Measurements from ENCODE around the gene C2CD2. TPM values are rescaled to one million over a fixed set of nuclear protein-coding genes. Genes with fewer than 3 reads are reported as not detected.

C2CD2 gene
- total RNA-seq, 1 experiment from 2014 or later, result 9.8 TPM

DNA sequence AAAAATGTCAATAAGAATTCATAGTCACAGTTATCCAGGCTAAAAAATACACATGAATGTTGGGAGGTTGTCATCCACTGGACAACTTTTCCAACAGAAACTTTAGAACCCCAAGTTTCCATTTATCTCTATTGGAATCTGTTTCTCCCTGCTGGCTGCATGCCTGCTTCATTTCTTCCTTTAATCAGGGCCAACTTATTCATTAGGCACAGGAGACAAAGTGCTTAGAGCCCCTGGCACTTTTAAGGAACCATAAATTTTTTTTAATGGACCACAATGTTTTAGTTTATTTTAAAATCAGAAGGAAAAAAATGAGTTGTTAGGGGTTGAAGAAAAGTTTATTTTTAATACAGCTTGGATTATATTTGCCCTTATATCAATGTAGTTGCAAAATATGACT, 26.7 kb upstream of the C2CD2 start:
- no peak for DNase-seq
- H3K27me3 ChIP-seq (ENCODE audit: control insufficient read depth, insufficient read depth, low read length), result no peaks in the 10 kb centered on the region
- H3K4me3 ChIP-seq (ENCODE audit: insufficient read depth, low read depth, low read length), result no peak overlapping the region

DNA sequence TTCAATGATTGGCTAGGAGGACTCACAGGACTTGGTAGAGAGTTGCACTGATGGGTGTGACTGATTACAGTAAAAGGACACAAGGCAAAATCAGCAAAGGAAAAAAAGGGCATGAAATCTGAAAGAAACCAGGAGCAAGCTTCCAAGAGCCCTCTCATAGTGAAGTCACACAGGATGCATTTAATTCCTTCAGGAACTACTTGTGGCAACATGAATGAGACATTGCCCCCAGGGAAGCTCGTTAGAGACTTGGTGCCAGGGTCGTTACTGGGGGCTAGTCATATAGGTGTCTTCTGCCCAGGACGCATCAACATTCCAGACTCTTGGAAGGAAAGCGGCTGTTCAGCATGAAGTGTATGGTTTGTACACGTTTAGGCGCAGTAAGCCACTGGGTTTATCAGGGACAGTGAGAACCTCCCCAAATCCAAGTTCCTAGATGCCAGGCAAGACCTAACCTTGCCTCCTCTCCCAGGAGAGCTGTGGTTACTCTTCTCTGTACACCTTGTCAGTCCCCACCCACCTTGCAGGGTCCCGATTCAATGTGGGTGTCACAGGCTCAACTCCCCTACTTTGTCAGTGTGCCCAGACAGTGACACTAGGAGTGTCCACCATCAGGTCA, 26.0 kb upstream of the C2CD2 start:
- DNase-seq, result no peak
- no peaks in the 10 kb centered on the region for H3K36me3 ChIP-seq (replicated peaks; ENCODE audit: control insufficient read depth, insufficient read depth, low read length)
- H3K4me3 ChIP-seq (ENCODE audit: insufficient read depth, low read depth, low read length), result no peak overlapping the region
- H3K27me3 ChIP-seq (ENCODE audit: control insufficient read depth, insufficient read depth, low read length), result no peaks in the 10 kb centered on the region

More for the DNA sequence above, 26.7 kb upstream of the C2CD2 start:
- no peaks in the 10 kb centered on the region for H3K36me3 ChIP-seq (replicated peaks; ENCODE audit: control insufficient read depth, insufficient read depth, low read length)

DNA sequence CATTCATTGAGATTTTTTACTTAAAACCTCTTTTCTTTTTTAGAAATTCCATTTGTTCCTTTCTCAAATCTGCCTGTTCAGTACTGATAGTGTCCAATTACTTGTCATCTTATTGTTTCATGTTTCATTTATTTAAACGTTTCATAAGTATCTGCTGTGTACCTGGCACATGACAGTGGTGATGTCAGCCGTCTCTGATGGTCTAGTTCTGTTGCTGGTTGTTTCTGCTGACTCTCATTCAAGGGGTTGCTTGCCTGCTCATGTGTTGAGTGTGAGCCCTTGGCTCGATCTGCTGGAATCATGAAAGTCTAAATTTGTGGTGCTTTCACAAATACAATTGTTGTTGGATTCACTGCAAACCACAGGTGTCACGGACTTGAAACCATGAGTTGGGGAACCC, 25.5 kb upstream of the C2CD2 start:
- H3K4me3 ChIP-seq (ENCODE audit: insufficient read depth, low read depth, low read length), result no peak overlapping the region
- no peaks in the 10 kb centered on the region for H3K36me3 ChIP-seq (replicated peaks; ENCODE audit: control insufficient read depth, insufficient read depth, low read length)
- H3K27me3 ChIP-seq (ENCODE audit: control insufficient read depth, insufficient read depth, low read length), result no peaks in the 10 kb centered on the region
- DNase-seq, result no peak

DNA sequence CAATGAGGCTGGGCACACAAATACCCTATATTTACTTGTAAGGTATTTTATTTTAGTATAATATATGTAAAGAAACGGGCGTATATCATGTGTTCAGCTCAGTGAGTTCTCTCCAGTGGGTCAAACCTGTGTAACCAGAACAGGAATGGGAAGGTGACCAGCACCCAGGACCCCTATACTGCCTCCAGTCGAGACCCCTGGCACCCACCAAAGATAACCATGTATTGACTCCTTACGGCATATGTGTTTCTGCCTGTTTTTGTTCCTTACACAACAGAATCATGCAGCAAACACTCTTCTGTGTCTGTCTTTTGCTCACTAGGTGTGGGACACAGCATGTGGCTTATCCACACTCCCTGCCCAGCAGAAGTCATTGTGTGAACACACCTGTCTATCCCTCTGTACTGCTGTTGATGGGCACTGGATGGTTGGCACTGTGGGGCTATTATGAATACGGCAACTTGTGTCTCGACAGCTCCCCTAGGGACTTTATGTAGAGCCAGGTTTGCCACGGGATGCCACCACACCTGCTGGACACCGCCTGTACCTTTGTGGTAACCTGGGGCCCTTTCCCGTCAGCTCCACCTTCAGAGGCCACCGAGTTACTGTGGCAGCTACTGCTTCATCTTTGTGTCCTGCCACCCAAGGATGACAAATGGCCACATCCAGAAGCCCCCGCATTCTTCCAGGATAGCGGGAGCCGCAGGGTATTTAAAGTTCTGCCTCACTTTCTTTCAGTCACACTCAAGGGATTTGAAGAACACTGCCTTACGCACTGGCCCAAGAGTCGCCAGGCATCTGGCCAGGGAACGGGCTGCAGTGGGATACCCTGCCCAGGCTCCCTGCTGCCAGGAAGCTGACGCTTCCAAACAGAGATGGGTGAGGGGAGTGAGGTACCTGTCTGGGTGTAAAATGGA, 23.5 kb upstream of the C2CD2 start:
- no peak for DNase-seq
- Histone ChIP-seq H3K27me3 (ENCODE audit: control insufficient read depth, insufficient read depth, low read length) (no peaks in the 10 kb centered on the region), H3K4me3 (ENCODE audit: insufficient read depth, low read depth, low read length) (no peak overlapping the region), H3K36me3 (replicated peaks; ENCODE audit: control insufficient read depth, insufficient read depth, low read length) (no peaks in the 10 kb centered on the region)

DNA sequence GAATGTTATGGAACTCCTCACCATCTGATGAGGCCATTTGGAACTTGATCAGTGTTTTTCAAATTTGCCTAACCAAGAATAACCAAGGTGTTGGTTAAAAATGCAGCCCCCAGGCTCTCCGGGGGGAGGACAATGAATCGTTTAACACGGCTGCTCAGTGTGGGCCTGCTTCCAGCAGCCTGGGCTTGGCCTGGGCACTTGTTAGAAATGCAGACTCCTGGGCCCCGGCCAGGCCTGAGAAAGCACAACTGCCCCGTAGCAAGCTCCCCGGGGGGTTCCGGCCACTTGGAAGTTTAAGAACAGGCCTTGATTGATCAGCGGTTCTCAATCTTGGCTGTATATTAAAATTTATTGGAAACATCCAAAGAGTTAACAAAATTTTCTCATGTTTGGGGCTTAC, 22.8 kb upstream of the C2CD2 start:
- DNase-seq, result peak; percentile 17

DNA sequence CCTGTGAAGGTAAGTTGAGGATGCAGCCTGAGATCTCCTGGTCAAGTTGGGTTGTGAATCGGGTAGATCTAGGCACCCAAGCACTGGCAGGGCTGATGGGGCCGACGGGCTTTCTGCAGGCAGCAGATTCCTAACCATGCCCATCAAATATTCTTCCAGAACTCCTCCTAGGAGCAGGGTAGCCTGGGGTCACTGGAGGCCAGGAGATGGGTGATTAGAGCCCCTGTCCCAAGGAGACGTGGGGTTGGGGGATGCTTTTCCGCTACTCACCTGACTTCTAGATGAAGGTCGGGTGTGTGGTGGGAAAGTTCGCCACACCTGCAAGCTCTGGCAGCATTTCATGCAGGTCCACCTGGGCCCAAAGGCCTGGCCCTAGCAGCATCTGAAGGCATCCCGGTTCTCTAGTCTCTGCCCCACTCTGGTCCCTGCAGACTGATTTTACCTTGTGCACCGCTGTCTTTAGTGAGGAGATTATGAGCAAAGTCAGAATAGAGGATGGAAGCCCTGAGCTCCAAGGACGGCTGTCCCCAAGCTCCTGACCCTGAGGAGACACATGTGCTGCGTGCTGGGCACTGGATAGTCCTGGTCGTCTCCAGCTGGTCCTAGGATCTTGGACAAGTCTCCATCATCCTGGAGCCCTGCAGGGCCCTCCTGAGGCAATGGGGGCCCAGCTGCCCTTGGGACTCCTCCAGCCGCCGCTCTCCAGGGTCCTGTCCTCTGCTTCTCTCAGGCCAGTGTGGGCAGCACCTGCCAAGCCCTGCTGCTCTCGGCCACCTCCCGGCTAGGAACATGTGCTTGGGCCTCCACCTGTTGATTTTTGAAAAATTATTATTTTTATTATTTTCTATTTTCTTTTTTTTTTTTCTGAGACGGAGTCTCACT, 21.8 kb upstream of the C2CD2 start:
- Histone ChIP-seq H3K27me3 (ENCODE audit: control insufficient read depth, insufficient read depth, low read length) (no peaks in the 10 kb centered on the region), H3K4me3 (ENCODE audit: insufficient read depth, low read depth, low read length) (no peak overlapping the region), H3K36me3 (replicated peaks; ENCODE audit: control insufficient read depth, insufficient read depth, low read length) (no peaks in the 10 kb centered on the region)
- peak; percentile 77 for DNase-seq

More for the DNA sequence above, 22.8 kb upstream of the C2CD2 start:
- no peaks in the 10 kb centered on the region for H3K36me3 ChIP-seq (replicated peaks; ENCODE audit: control insufficient read depth, insufficient read depth, low read length)
- H3K27me3 ChIP-seq (ENCODE audit: control insufficient read depth, insufficient read depth, low read length), result no peaks in the 10 kb centered on the region
- no peak overlapping the region for H3K4me3 ChIP-seq (ENCODE audit: insufficient read depth, low read depth, low read length)

DNA sequence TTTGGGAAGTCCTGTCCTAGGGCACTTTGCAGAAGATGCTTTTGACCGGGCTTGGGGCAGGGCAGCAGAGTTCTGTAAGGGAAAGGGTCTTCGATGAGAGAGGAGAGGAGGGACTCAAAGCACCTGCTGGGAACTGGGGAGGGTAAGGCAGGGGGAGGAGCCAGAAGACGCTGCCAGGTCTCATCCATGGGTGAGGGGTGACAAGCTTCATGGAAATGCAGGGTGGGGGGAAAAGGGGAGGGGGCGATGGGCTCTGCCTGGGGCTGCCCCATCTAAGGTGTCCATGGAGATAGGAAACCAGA, 20.9 kb upstream of the C2CD2 start:
- H3K36me3 ChIP-seq (replicated peaks; ENCODE audit: control insufficient read depth, insufficient read depth, low read length), result no peaks in the 10 kb centered on the region
- DNase-seq, result peak; percentile 27
- H3K27me3 ChIP-seq (ENCODE audit: control insufficient read depth, insufficient read depth, low read length), result no peaks in the 10 kb centered on the region
- no peak overlapping the region for H3K4me3 ChIP-seq (ENCODE audit: insufficient read depth, low read depth, low read length)

DNA sequence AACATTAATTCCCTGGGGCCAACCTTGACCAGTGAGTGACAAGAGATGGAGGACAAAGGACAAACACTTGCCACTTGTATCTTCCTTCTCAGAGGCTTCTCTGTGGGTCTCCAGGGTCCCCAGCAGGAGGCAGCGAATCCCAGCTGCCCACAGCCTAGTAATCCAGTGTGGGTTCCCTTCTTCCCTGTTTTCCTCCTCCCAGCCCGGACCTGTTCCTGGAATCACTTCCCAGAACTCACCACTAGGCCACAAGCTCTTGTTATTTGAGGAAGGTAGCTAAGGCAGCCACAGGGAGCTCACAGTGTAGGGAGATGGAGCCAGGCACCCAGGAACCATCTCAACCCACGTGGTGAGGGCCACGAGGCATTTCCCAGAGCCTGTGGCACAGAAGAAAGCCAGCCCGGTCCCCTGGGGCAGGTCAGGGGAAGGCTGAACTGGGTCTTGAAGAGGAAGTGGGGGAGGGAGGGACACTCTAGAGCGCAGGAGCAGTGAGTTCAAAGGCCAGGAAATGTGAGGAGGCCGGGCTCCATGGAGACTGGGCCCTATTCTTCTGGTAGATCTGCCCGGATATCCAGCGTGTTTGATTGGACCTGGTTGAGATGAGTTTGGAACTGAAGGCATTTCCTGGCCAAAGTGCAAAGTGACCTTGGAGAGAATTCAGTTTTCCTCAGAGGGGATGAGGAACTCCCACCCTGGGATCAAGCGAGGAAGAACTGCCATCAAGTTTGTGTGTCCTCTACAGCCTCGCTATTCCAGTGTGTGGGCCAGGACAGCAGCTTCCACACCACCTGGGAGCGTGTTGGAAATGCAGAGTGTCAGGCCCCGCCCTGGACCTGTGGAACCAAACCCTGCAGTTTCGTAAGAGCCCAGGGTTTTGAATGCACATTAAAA, 20.3 kb upstream of the C2CD2 start:
- H3K27me3 ChIP-seq (ENCODE audit: control insufficient read depth, insufficient read depth, low read length), result no peaks in the 10 kb centered on the region
- no peak overlapping the region for H3K4me3 ChIP-seq (ENCODE audit: insufficient read depth, low read depth, low read length)
- no peaks in the 10 kb centered on the region for H3K36me3 ChIP-seq (replicated peaks; ENCODE audit: control insufficient read depth, insufficient read depth, low read length)
- peak; percentile 83 for DNase-seq

DNA sequence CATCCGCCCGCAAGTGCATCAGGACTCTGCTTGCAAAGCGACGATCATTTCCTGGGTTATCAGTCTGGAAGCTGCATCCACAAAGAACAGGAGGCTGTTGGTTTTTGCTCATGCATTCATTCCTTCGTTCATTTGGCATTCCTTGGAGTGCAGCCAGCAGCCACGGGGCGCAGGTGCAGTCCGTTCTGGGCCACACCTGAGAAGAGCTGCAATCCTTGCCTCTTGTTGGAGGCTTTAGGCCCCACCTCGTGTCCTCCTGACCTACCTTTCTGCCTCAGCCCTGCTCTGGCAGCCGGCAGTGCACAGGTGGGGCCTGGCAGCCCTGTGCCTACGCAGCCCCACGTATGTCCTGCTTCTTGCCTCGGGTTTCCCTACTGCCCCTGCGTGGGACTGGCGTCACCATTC, 19.6 kb upstream of the C2CD2 start:
- Histone ChIP-seq H3K27me3 (ENCODE audit: control insufficient read depth, insufficient read depth, low read length) (no peaks in the 10 kb centered on the region), H3K4me3 (ENCODE audit: insufficient read depth, low read depth, low read length) (no peak overlapping the region), H3K36me3 (replicated peaks; ENCODE audit: control insufficient read depth, insufficient read depth, low read length) (no peaks in the 10 kb centered on the region)
- DNase-seq, result no peak

DNA sequence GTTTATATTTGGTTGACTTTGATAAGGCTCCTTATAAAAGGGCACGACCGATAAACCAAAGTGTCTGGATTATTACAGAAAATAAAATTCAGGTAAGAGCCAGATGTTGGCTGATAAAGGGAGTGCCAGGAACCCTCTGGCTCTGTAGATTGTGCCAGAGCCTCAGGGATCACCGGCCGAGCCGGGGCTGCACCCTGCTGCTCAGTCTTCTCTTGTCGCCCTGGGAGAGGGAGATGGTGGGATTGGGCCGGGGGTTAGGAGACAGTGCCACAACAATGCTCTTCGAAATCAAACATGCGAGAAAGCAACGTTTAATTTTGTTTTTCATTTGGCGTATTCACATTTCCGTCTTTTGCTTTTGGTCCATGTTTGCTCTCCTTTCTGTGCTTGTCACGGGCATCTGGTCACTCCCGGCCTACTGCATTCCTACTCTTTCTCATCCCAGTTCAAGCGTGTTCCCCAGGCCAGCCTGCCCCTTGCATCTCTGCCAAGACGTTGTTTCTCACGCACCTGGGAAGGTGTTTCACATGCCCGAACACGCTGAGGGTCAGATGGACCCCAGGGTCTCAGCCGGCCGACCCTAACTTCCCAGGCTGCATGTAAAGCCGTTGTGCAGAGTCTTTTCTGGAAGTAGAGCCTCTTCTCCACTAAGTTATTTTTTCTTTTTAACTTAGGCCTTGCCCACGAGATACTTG, 18.8 kb upstream of the C2CD2 start:
- DNase-seq, result peak; percentile 33
- H3K4me3 ChIP-seq (ENCODE audit: insufficient read depth, low read depth, low read length), result no peak overlapping the region
- H3K27me3 ChIP-seq (ENCODE audit: control insufficient read depth, insufficient read depth, low read length), result no peaks in the 10 kb centered on the region
- no peaks in the 10 kb centered on the region for H3K36me3 ChIP-seq (replicated peaks; ENCODE audit: control insufficient read depth, insufficient read depth, low read length)

DNA sequence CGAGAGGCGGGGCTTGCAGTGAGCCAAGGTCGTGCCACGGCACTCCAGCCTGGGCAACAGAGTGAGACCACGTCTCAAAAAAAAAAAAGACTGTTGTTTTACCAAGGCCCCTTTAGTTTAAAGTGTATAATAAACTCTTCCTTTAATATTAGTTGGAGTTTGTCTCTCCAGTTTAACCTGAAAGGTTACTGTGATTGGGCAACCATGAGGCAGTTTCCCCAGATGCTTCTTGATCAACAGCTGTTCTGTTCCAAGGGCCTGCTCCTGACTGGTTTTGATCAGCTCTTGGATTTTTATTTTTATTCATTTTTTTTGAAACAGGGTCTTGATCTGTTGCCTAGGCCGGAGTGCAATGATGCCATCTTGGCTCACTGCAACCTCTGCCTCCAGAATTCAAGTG, 18.1 kb upstream of the C2CD2 start:
- no peak for DNase-seq
- Histone ChIP-seq H3K4me3 (ENCODE audit: insufficient read depth, low read depth, low read length) (no peak overlapping the region), H3K27me3 (ENCODE audit: control insufficient read depth, insufficient read depth, low read length) (no peaks in the 10 kb centered on the region), H3K36me3 (replicated peaks; ENCODE audit: control insufficient read depth, insufficient read depth, low read length) (no peaks in the 10 kb centered on the region)

DNA sequence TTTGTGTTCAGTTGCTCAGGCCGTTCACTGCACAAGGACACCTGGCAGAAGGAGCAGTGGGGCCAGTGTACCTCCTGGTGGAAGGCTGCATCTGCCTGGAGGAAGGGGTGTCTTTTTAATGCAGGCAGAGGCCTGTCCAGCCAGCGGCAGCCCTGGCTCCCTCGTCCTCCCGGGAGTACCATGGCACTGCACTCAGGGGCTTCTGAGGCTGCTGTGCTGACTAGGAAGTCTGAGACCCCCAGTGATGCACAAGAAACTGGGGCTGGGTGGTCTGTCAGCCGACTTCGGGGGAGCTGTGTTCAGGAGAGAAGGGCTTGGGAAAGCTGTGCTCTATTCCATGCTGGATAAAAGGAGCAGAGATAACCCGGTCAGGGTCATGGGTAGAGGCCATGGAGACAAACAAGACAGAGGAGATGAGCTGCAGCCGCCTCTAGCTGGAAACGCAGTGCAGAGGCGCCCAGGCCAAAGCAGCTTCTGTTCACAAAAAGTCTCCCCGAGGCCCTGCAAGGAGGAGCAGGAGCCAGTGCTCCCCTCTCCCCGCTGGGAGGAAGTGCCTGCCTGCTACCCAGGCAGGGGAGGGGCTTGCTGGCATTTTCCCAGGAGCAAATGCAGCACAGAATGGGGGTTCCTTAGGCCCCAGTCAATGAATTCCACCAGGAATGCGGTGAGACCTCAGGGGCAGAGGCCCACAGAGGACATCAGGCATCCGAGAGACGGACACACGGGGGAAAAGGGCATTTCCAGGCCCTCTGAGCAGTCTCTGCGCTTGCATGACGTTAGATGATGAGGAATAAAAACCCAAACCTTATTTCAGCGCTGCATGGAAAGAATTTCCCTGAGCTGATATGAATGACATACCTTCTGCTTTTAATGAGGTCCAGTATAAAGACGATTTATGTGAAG, 17.2 kb upstream of the C2CD2 start:
- H3K27me3 ChIP-seq (ENCODE audit: control insufficient read depth, insufficient read depth, low read length), result no peaks in the 10 kb centered on the region
- no peak overlapping the region for H3K4me3 ChIP-seq (ENCODE audit: insufficient read depth, low read depth, low read length)
- peak; percentile 65 for DNase-seq
- no peaks in the 10 kb centered on the region for H3K36me3 ChIP-seq (replicated peaks; ENCODE audit: control insufficient read depth, insufficient read depth, low read length)

DNA sequence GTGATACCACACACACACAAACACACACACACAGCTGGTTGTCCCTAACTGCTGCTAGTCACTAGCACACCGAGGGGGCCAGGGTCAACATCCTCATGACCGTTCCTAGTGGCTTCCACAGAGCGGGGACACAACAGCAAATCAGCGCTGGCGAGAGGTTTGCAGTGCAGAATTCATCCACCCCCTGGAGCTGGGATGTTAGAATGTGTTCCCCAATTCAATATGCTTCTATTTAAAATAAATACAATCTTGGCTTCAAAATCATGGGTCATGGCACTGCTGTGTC, 16.2 kb upstream of the C2CD2 start:
- no peak for DNase-seq
- no peaks in the 10 kb centered on the region for H3K27me3 ChIP-seq (ENCODE audit: control insufficient read depth, insufficient read depth, low read length)
- no peaks in the 10 kb centered on the region for H3K36me3 ChIP-seq (replicated peaks; ENCODE audit: control insufficient read depth, insufficient read depth, low read length)
- H3K4me3 ChIP-seq (ENCODE audit: insufficient read depth, low read depth, low read length), result no peak overlapping the region
